Ishikawa (cell line): ENCODE measurements around the gene ATF1.

Experiments
- CEBPB ChIP-seq: IDR thresholded peaks from 2 replicates; pipeline ENCODE4 v1.6.1; 2012
- CREB1 ChIP-seq: IDR thresholded peaks from 2 replicates; pipeline ENCODE4 v1.6.1; 2012; ENCODE audit warnings: low read depth
- EGR1 ChIP-seq: IDR thresholded peaks from 2 replicates; pipeline ENCODE4 v1.6.1; 2012
- EP300 ChIP-seq: IDR thresholded peaks from 2 replicates; pipeline ENCODE4 v1.6.1; 2012; ENCODE audit warnings: borderline replicate concordance
- FOXM1 ChIP-seq: IDR thresholded peaks from 2 replicates; pipeline ENCODE4 v1.6.1; 2012; ENCODE audit warnings: low read depth, borderline replicate concordance
- MAX ChIP-seq: IDR thresholded peaks from 2 replicates; pipeline ENCODE4 v1.6.1; 2012
- NFIC ChIP-seq: IDR thresholded peaks from 2 replicates; pipeline ENCODE4 v1.6.1; 2012
- RAD21 ChIP-seq: IDR thresholded peaks from 2 replicates; pipeline ENCODE4 v1.6.1; 2012; ENCODE audit warnings: low read depth
- REST ChIP-seq: IDR thresholded peaks from 2 replicates; pipeline ENCODE4 v1.6.1; 2012; ENCODE audit warnings: low read depth, mild to moderate bottlenecking
- TAF1 ChIP-seq: IDR thresholded peaks from 2 replicates; pipeline ENCODE4 v1.6.1; 2012; ENCODE audit warnings: low read depth, mild to moderate bottlenecking
- TCF12 ChIP-seq: IDR thresholded peaks from 2 replicates; pipeline ENCODE4 v1.6.1; 2012; ENCODE audit warnings: low read depth
- TEAD4 ChIP-seq: IDR thresholded peaks from 2 replicates; pipeline ENCODE4 v1.6.1; 2012
- USF1 ChIP-seq: IDR thresholded peaks from 2 replicates; pipeline ENCODE4 v1.6.1; 2012
- YY1 ChIP-seq: IDR thresholded peaks from 2 replicates; pipeline ENCODE4 v1.6.1; 2012; ENCODE audit warnings: low read depth
- ZBTB7A ChIP-seq: IDR thresholded peaks from 2 replicates; pipeline ENCODE4 v1.6.1; 2012; ENCODE audit warnings: low read depth

ATF1 gene

GRCh38 chr12:50803230-50803875, 39.5 kb downstream of the ATF1 start:
- no peak for TF ChIP-seq TCF12
- no peak for TF ChIP-seq FOXM1
- TF ChIP-seq TEAD4: no peak
- TF ChIP-seq MAX: no peak
- no peak for TF ChIP-seq ZBTB7A
- no peak for TF ChIP-seq RAD21
- no peak for TF ChIP-seq YY1
- no peak for TF ChIP-seq TAF1
- TF ChIP-seq USF1: no peak
- TF ChIP-seq REST: no peak
- no peak for TF ChIP-seq EP300
- no peak for TF ChIP-seq NFIC
- no peak for TF ChIP-seq CEBPB
- TF ChIP-seq EGR1: no peak
- TF ChIP-seq CREB1: no peak

- TF ChIP-seq TAF1 (no peak), FOXM1 (no peak), TCF12 (no peak), EGR1 (no peak), REST (no peak), EP300 (no peak), CEBPB (no peak), ZBTB7A (no peak), MAX (no peak)
These were observed 42.3 kb downstream of the ATF1 start for GRCh38 chr12:50806176-50806575.

- TF ChIP-seq TEAD4 (no peak), CEBPB (no peak), USF1 (no peak), CREB1 (no peak), NFIC (no peak)
These were observed 56.3 kb downstream of the ATF1 start for GRCh38 chr12:50820177-50820576.

GRCh38 chr12:50822082-50822481, 58.2 kb downstream of the ATF1 start:
- TF ChIP-seq USF1: no peak
- TF ChIP-seq CEBPB: peak; percentile 45; the same call in 1 of the 2 replicates
- TF ChIP-seq NFIC: no peak
- TF ChIP-seq TCF12: no peak

- no peak for TF ChIP-seq RAD21
- no peak for TF ChIP-seq CREB1
These were observed 61.0 kb downstream of the ATF1 start for GRCh38 chr12:50824914-50825313.

- TF ChIP-seq CEBPB (peak; percentile 98), EGR1 (no peak), RAD21 (peak; percentile 76)
These were observed 61.5 kb downstream of the ATF1 start for GRCh38 chr12:50825372-50825838.

- no peak for TF ChIP-seq RAD21
- TF ChIP-seq ZBTB7A: no peak
- no peak for TF ChIP-seq TEAD4
These were observed 64.2 kb downstream of the ATF1 start for GRCh38 chr12:50828121-50828520.
